K562 (cell line): ENCODE results near the gene NCKAP1. TPM values are rescaled to one million over a fixed set of nuclear protein-coding genes. Genes with fewer than 3 reads are reported as not detected.
"Not testable (repeated sequence)": the region's sequence is repeated elsewhere in the genome, so short reads cannot be mapped to it uniquely, and the experiment has no call there.

ENCODE experiments used
- ATAC-seq: fragments of 200-7000 bp; cut with Tn5 transposase; 3 replicates; pipeline ENCODE4 v1.9.1; 2020; ENCODE audit warnings: moderate library complexity
- BruUV-seq: library from RNA; stranded (reverse); fragments of 400-500 nt; replicated peaks from 2 replicates; lab custom pipeline; 2021; lab: Mats Ljungman, UMichigan
- CTCF ChIA-PET: fragments of 300-600 bp; formaldehyde crosslinking; extraction: SDS; loops from one replicate; lab custom pipeline; 2021; ENCODE audit warnings: low intra/inter-chr PET ratio; lab: Yijun Ruan, JAX
- POLR2A ChIA-PET: fragments of 300-600, 350-650 bp; sonication (Branson Sonifier 250); formaldehyde crosslinking; extraction: SDS; loops from one replicate; lab custom pipeline; 2021; ENCODE audit warnings: antibody characterized with exemption, inconsistent platforms; lab: Yijun Ruan, JAX
- DNase-seq, 4 experiments: peaks; one replicate each; pipeline versions ENCODE4 v3.0.0 to v3.0.0-alpha.2; 2011 to 2018; ENCODE audit warnings: low spot score in 3 of 4, mixed read lengths in 3 of 4; ENCODE audit errors: extremely low read depth in 1 of 4
- FAIRE-seq: peaks from 2 replicates; lab custom pipeline; 2011; peaks lifted over from hg19 to GRCh38; lab: Jason Lieb, UNC
- H2AFZ ChIP-seq: 2 replicates; pipeline ENCODE4 v1.6.0; 2011; ENCODE audit warnings: low read depth, low read length, control low read depth, inconsistent platforms
- H3K27ac ChIP-seq: fragments of 200-600 bp; 3 replicates; pipeline ENCODE4 v1.8.0; 2011; ENCODE audit warnings: low read depth, mild to moderate bottlenecking, control low read depth, inconsistent platforms, low read length, moderate library complexity, mixed read lengths; ENCODE audit errors: extremely low read depth
- H3K27me3 ChIP-seq, 2 experiments: fragments of 300-600 bp in 1 of 2; 2 replicates in 1 of 2; 3 replicates in 1 of 2; pipeline versions ENCODE4 v1.6.0 to v1.8.0; 2011; ENCODE audit warnings: inconsistent platforms in 2 of 2, low read length in 2 of 2, mild to moderate bottlenecking in 1 of 2, mixed read lengths in 1 of 2, moderate library complexity in 1 of 2; ENCODE audit not compliant: control insufficient read depth in 2 of 2, insufficient read depth in 2 of 2
- H3K36me3 ChIP-seq: fragments of 300-600 bp; 3 replicates; pipeline ENCODE4 v1.8.0; 2011; ENCODE audit warnings: mild to moderate bottlenecking, low read length, inconsistent platforms; ENCODE audit not compliant: control insufficient read depth, insufficient read depth
- H3K4me1 ChIP-seq, 2 experiments: fragments of 200-600 bp in 1 of 2; replicated peaks in 1 of 2; 2 replicates in 1 of 2; 3 replicates in 1 of 2; pipeline versions ENCODE4 v1.5.1 to v1.8.0; 2011; ENCODE audit warnings: inconsistent platforms in 2 of 2, low read length in 2 of 2, mild to moderate bottlenecking in 1 of 2, mixed read lengths in 1 of 2, moderate library complexity in 1 of 2; ENCODE audit not compliant: control insufficient read depth in 2 of 2, insufficient read depth in 2 of 2
- H3K4me2 ChIP-seq: 2 replicates; pipeline ENCODE4 v1.6.1; 2011; ENCODE audit warnings: low read length, control low read depth, inconsistent platforms, mixed read lengths; ENCODE audit not compliant: insufficient read depth
- H3K4me3 ChIP-seq: fragments of 200-600 bp; sonication (generic), shearing (Covaris generic); 2 replicates; pipeline ENCODE4 v1.5.1; 2016; ENCODE audit warnings: control low read depth, inconsistent platforms
- H3K79me2 ChIP-seq: fragments of 200-600 bp; 3 replicates; pipeline ENCODE4 v1.8.0; 2011; ENCODE audit warnings: low read length, inconsistent platforms; ENCODE audit not compliant: control insufficient read depth, insufficient read depth
- H3K9ac ChIP-seq, 2 experiments: 2 replicates each; pipeline versions ENCODE4 v1.6.0 to v1.6.1; 2011; ENCODE audit warnings: low read depth in 2 of 2, low read length in 2 of 2, control low read depth in 1 of 2, inconsistent platforms in 1 of 2, mild to moderate bottlenecking in 1 of 2, mixed read lengths in 1 of 2; ENCODE audit not compliant: insufficient read depth in 1 of 2
- H3K9me1 ChIP-seq: one replicate; pipeline ENCODE4 v1.6.0; 2011; ENCODE audit warnings: inconsistent platforms, mild to moderate bottlenecking, low read length, moderate library complexity; ENCODE audit not compliant: control insufficient read depth, insufficient read depth
- H3K9me3 ChIP-seq: replicated peaks from 2 replicates; pipeline ENCODE4 v1.5.1; 2011; ENCODE audit warnings: low read depth, low read length, inconsistent platforms; ENCODE audit not compliant: control insufficient read depth, insufficient read depth
- H4K20me1 ChIP-seq: replicated peaks from 2 replicates; pipeline ENCODE4 v1.6.1; 2011; ENCODE audit warnings: low read length, inconsistent platforms, mixed read lengths; ENCODE audit not compliant: control insufficient read depth, insufficient read depth
- BCOR ChIP-seq: fragments of 450-650 bp; IDR thresholded peaks from 2 replicates; pipeline ENCODE4 v1.6.1; 2016
- CEBPB ChIP-seq: fragments of 450-650 bp; IDR thresholded peaks from 2 replicates; pipeline ENCODE4 v1.6.1; 2016; ENCODE audit warnings: missing genetic modification characterization, missing compliant biosample characterization
- KDM1A ChIP-seq, 2 experiments: fragments of 450-650 bp; IDR thresholded peaks; 2 replicates each; pipeline ENCODE4 v1.6.1; 2016; ENCODE audit warnings: mild to moderate bottlenecking in 2 of 2
- SAFB2 ChIP-seq: fragments of 200-400 bp; formaldehyde crosslinking; IDR thresholded peaks from 2 replicates; pipeline ENCODE4 v1.6.1; 2018; ENCODE audit warnings: borderline replicate concordance, low read length, low read depth, moderate library complexity; ENCODE audit not compliant: severe bottlenecking
- ZNF146 ChIP-seq: IDR thresholded peaks from one replicate; pipeline ENCODE4 v1.6.1; 2018; ENCODE audit warnings: missing compliant biosample characterization; ENCODE audit not compliant: unreplicated experiment
- ZNF431 ChIP-seq: sonication (generic); formaldehyde crosslinking; IDR thresholded peaks from 2 replicates; pipeline ENCODE4 v1.8.0; 2022; ENCODE audit warnings: mild to moderate bottlenecking, missing genetic modification reagents
- WGBS: fragments of 100-300 bp; shearing (Covaris generic); methylation state at CpG from one replicate; pipeline ENCODE4 v1.1.6; 2016; ENCODE audit warnings: low coverage, mixed read lengths; ENCODE audit not compliant: insufficient coverage; ENCODE audit errors: missing lambda C conversion rate; 5-methylcytosine and 5-hydroxymethylcytosine counted together
- in situ Hi-C: fragments of 300-500 bp; cut with MboI; formaldehyde crosslinking; loops from 4 replicates; pipeline ENCODE4 v1.15.0; 2018; ENCODE audit warnings: inconsistent platforms, mixed read lengths
- intact Hi-C: fragments of 100-400 bp; cut with micrococcal nuclease; formaldehyde crosslinking; loops from 2 replicates; pipeline ENCODE4 v1.14.2; 2022
- polyA plus RNA-seq, 8 experiments: library from polyadenylated mRNA; depleted of rRNA in 4 of 8; stranded (reverse) in 5 of 8; unstranded in 3 of 8; fragments of >200 nt; fragmentation: Nextera tagmentation in 2 of 8; fragmentation: Illumina TruSeq in 1 of 8; extraction: Ambion mirVana in 2 of 8; extraction: Trizol in 1 of 8; gene quantifications; 2 replicates each; pipeline versions ENCODE4 v1.2.1 to v1.2.3, GENCODE V29; 2011 to 2014; ENCODE audit warnings: inconsistent platforms in 1 of 8, missing spikeins in 1 of 8
- total RNA-seq, 7 experiments: library from RNA; depleted of rRNA in 6 of 7; stranded (reverse); fragments of >200 nt in 6 of 7; fragmentation: Illumina TruSeq in 2 of 7; extraction: Trizol in 2 of 7; gene quantifications; 2 replicates each; pipeline versions ENCODE4 v1.2.1 to v1.2.3, GENCODE V29; 2011 to 2021; ENCODE audit warnings: low replicate concordance in 1 of 7
- TF ChIP-seq, protein P1 (sequence below): sonication (generic); formaldehyde crosslinking; IDR thresholded peaks from 2 replicates; pipeline ENCODE4 v1.8.0; 2022; ENCODE audit warnings: mild to moderate bottlenecking, low read depth, missing genetic modification reagents

NCKAP1 gene
- total and polyA plus RNA-seq, 9 of the 15 experiments (the other 6 are each of a cell fraction or from before 2014, with no cell fraction given), result 34.0 to 153 (median 88.7) TPM

DNA sequence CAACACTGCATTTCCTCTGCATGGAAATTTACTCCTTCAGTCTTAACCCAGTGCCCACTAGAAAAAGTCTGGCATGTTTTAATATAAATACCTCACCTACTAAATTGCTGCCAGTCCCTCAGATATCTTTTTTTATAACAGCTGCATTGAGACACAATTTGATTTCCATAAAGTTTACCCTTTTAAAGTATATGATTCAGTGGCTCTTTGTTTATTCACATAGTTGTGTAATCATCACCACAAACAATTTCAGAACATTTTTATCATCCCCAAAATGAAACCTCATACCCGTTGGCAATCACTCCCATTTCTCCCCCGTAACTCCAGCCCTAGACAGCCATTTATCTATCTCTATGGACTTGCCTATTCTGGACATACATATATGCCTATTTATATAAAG lies 154.8 kb downstream of the NCKAP1 start:
- Histone ChIP-seq H2AFZ (no peak overlapping the region), H3K4me2 (no peak overlapping the region), H3K36me3 (no peaks in the 10 kb centered on the region), H4K20me1 (no peaks in the 10 kb centered on the region), H3K9me3 (no peaks in the 10 kb centered on the region), H3K27ac (no peak overlapping the region), H3K9ac (no peak overlapping the region), H3K27me3 (no peaks in the 10 kb centered on the region), H3K79me2 (no peaks in the 10 kb centered on the region), H3K9me1 (no peaks in the 10 kb centered on the region), H3K4me3 (no peak overlapping the region), H3K4me1 (no peaks in the 10 kb centered on the region)
- DNase-seq (no peak), FAIRE-seq (no peak), ATAC-seq (no peak)
- intact Hi-C loops, result no loop called here
- no TSS peak for BruUV-seq
- ChIA-PET POLR2A (interaction anchor here (1.2 kb wide), 1 partner anchor 30 kb away, joined by 3 read pairs; no protein-coding TSS in a partner anchor), CTCF (no interaction called here)
- TF ChIP-seq ZNF431 (no peak), SAFB2 (no peak), CEBPB (0 out of 2 replicates have a peak, but pooled peaks have one; percentile 15)
- TF ChIP-seq, protein P1, sequence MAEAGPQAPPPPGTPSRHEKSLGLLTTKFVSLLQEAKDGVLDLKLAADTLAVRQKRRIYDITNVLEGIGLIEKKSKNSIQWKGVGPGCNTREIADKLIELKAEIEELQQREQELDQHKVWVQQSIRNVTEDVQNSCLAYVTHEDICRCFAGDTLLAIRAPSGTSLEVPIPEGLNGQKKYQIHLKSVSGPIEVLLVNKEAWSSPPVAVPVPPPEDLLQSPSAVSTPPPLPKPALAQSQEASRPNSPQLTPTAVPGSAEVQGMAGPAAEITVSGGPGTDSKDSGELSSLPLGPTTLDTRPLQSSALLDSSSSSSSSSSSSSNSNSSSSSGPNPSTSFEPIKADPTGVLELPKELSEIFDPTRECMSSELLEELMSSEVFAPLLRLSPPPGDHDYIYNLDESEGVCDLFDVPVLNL (CRISPR knock-in tag), result no peak
- WGBS, result 7% methylated on average over 2 of the region's 2 CpGs
- in situ Hi-C loops, result no loop called here

DNA sequence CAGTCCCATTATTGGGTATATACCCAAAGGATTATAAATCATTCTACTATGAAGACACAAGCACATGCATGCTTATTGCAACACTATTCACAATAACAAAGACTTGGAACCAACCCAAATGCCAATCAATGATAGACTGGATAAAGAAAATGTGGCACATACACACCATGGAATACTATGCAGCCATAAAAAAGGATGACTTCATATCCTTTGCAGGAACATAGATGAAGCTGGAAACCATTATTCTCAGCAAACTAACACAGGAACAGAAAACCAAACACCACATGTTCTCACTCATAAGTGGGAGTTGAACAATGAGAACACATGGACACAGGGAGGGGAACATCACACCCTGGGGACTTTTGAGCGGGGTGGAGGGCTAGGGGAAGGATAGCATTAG lies 158.2 kb downstream of the NCKAP1 start:
- in situ Hi-C loops, H3K36me3 ChIP-seq, DNase-seq, POLR2A ChIA-PET, BruUV-seq, H3K9ac ChIP-seq, H4K20me1 ChIP-seq, H3K4me2 ChIP-seq, H3K27me3 ChIP-seq, ATAC-seq, H3K79me2 ChIP-seq, CTCF ChIA-PET, H3K9me3 ChIP-seq, H3K4me3 ChIP-seq, H3K27ac ChIP-seq, H3K9me1 ChIP-seq, intact Hi-C loops, H2AFZ ChIP-seq, FAIRE-seq, H3K4me1 ChIP-seq: not testable (repeated sequence)
- peak; percentile 83 for TF ChIP-seq ZNF146 (CRISPR knock-in tag)
- TF ChIP-seq KDM1A (IDR thresholded peaks at IDR 0.05), result peak in 1 of 2 experiments; percentile 41; a peak in 2 of 4 replicates
- peak; percentile 46 for TF ChIP-seq BCOR
- 0% methylated on average over 1 of the region's 1 CpG for WGBS
